Gastroesophageal sphincter (tissue), 4 donors: ENCODE data around the gene GPR42. TPM values are rescaled to one million over a fixed set of nuclear protein-coding genes. Genes with fewer than 3 reads are reported as not detected.

Experiments used
- ATAC-seq: fragments of 150-250 bp; one replicate; pipeline ENCODE4 v1.9.1; 2016; ENCODE audit warnings: mild to moderate bottlenecking, moderate library complexity
- H3K27ac ChIP-seq, 4 donors: fragments of 200-600 bp; sonication (generic) in 3 of 4; 1 replicate in 3 of 4; 2 replicates in 1 of 4; pipeline ENCODE4 v1.5.1; 2016 to 2019
- H3K27me3 ChIP-seq: fragments of 200-600 bp; sonication (generic); one replicate; pipeline ENCODE4 v1.5.1; 2019
- H3K36me3 ChIP-seq, 2 donors: fragments of 200-600 bp; sonication (generic); one replicate each; pipeline ENCODE4 v1.5.1; 2019; ENCODE audit warnings: control low read depth in 1 of 2
- H3K4me1 ChIP-seq, 3 donors: fragments of 200-600 bp; sonication (generic); 1 replicate in 2 of 3; 2 replicates in 1 of 3; pipeline ENCODE4 v1.5.1; 2016 to 2019; ENCODE audit warnings: control low read depth in 2 of 3
- H3K4me3 ChIP-seq, 2 donors: fragments of 200-600 bp; sonication (generic); one replicate each; pipeline ENCODE4 v1.5.1; 2019; ENCODE audit warnings: mild to moderate bottlenecking in 1 of 2, moderate library complexity in 1 of 2
- H3K9me3 ChIP-seq, 3 donors: fragments of 200-600 bp; sonication (generic); one replicate each; pipeline ENCODE4 v1.5.1; 2017 to 2019; ENCODE audit warnings: control low read depth in 2 of 3
- CTCF ChIP-seq, 4 experiments: fragments of 200-600 bp in 2 of 4; fragments of 450-650 bp in 2 of 4; sonication (generic) in 1 of 4; IDR thresholded peaks; one replicate each; pipeline ENCODE4 v1.5.1; 2017 to 2019; ENCODE audit warnings: antibody characterized with exemption in 4 of 4, mild to moderate bottlenecking in 2 of 4, moderate library complexity in 2 of 4
- EP300 ChIP-seq: sonication (generic); formaldehyde crosslinking; IDR thresholded peaks from one replicate; pipeline ENCODE4 v1.6.1; 2017; ENCODE audit warnings: antibody characterized with exemption, mild to moderate bottlenecking
- POLR2A ChIP-seq, 2 donors: fragments of 450-650 bp; IDR thresholded peaks; one replicate each; pipeline ENCODE4 v1.6.1; 2017; ENCODE audit warnings: antibody characterized with exemption in 2 of 2, mild to moderate bottlenecking in 2 of 2, moderate library complexity in 1 of 2
- POLR2AphosphoS5 ChIP-seq: sonication (generic); formaldehyde crosslinking; IDR thresholded peaks from one replicate; pipeline ENCODE4 v1.6.1; 2017; ENCODE audit warnings: antibody characterized with exemption
- WGBS, 2 donors: methylation state at CpG; one replicate each; pipeline ENCODE4 v1.1.5; 2018; ENCODE audit warnings: low coverage in 1 of 2; 5-methylcytosine and 5-hydroxymethylcytosine counted together
- total RNA-seq, 4 donors: library from RNA; depleted of rRNA; stranded (reverse); fragments of >200 nt; gene quantifications; one replicate each; pipeline ENCODE4 v1.1.0, GENCODE V29; 2016

GPR42 gene
- total RNA-seq, 4 donors from 2014 or later, result not detected

- H3K4me1 ChIP-seq, result no peaks in the 10 kb centered on the region
- TF ChIP-seq EP300 (no peak), CTCF (IDR thresholded peaks at IDR 0.05) (no peak), POLR2AphosphoS5 (no peak), POLR2A (IDR thresholded peaks at IDR 0.05) (no peak)
- no peaks in the 10 kb centered on the region for H3K9me3 ChIP-seq
- WGBS, 2 donors, result 75% methylated on average over 1 of the region's 4 CpGs; no CpG with 5 or more reads in 1 of the 2 donors
- no peak overlapping the region for H3K27ac ChIP-seq
- H3K27me3 ChIP-seq, result peaks cover 66% of the 10 kb centered on the region
- no peak overlapping the region for H3K4me3 ChIP-seq
- no peaks in the 10 kb centered on the region for H3K36me3 ChIP-seq
- no peak for ATAC-seq
Measured at GRCh38 chr19:35329323-35329722, 41.5 kb upstream of the GPR42 start.

DNA sequence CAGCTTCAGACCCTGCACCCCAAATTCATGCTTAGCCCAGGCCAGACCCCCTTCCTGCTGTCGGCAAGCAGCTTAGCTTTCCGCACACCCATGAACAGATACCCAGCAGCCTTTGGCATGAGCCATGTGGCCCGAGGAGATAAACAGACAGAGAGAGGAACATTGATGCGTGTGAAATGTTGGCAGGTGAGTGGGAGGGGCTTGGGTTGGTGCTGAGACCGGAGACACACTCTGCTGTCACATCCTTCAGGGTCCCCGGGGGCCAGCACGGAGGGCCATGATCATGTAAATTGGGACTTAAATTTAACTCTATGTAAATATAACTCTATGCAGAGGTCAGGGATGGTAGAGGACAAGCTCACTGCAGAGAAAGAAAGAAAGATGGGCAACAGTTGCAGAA is 40.4 kb upstream of the GPR42 start:
- H3K9me3 ChIP-seq, result no peaks in the 10 kb centered on the region
- H3K27ac ChIP-seq, result no peak overlapping the region
- H3K4me1 ChIP-seq, result no peaks in the 10 kb centered on the region
- 39 to 71% methylated on average over 4 to 7 of the region's 7 CpGs for WGBS, 2 donors
- no peak for ATAC-seq
- peaks cover 73% of the 10 kb centered on the region for H3K27me3 ChIP-seq
- no peaks in the 10 kb centered on the region for H3K36me3 ChIP-seq
- H3K4me3 ChIP-seq, result no peak overlapping the region
- TF ChIP-seq CTCF (IDR thresholded peaks at IDR 0.05), result no peak
- TF ChIP-seq POLR2AphosphoS5, result no peak
- TF ChIP-seq EP300, result no peak
- TF ChIP-seq POLR2A (IDR thresholded peaks at IDR 0.05), result no peak

DNA sequence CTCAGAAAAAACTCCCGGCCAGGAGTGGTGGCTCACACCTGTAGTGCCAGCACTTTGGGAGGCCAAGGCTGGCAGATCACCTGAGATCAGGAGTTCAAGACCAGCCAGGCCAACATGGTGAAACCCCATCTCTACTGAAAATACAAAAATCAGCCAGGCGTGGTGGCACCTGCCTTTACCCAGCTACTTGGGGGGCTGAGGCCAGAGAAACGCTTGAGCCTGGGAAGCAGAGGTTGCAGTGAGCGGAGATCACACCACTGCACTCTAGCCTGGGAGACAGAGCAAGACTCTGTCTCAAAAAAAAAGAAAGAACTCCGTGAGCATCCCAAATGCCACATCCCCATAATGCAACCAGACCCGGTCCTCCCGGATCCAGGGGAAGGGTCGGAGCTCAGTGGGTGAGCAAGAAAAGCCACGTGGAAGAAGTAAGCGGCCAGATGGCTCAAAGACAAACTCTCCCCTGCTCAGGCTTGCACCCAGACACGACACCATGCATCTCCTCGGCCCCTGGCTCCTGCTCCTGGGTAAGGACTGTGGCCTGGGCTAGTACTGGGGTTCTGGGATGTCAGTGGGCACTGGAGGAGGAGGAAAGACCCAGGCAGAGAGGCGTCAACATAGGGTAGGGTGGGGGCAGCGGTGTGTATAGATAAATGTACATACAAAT is 39.2 kb upstream of the GPR42 start:
- no peaks in the 10 kb centered on the region for H3K9me3 ChIP-seq
- H3K27ac ChIP-seq, result no peak overlapping the region

GRCh38 chr19:35332817-35333216 is 38.1 kb upstream of the GPR42 start:
- Histone ChIP-seq H3K4me1 (no peaks in the 10 kb centered on the region), H3K4me3 (no peak overlapping the region), H3K27me3 (peaks cover 81% of the 10 kb centered on the region), H3K9me3 (no peaks in the 10 kb centered on the region), H3K36me3 (no peaks in the 10 kb centered on the region), H3K27ac (no peak overlapping the region)
- TF ChIP-seq EP300 (no peak), POLR2A (IDR thresholded peaks at IDR 0.05) (no peak), CTCF (IDR thresholded peaks at IDR 0.05) (no peak), POLR2AphosphoS5 (no peak)
- ATAC-seq, result no peak
- 38 to 48% methylated on average over 11 to 12 of the region's 12 CpGs for WGBS, 2 donors

More for the DNA sequence above, 39.2 kb upstream of the GPR42 start:
- Histone ChIP-seq H3K4me1 (no peaks in the 10 kb centered on the region), H3K4me3 (no peak overlapping the region), H3K36me3 (no peaks in the 10 kb centered on the region), H3K27me3 (peaks cover 80% of the 10 kb centered on the region)
- ATAC-seq, result no peak
- WGBS, 2 donors, result 74 to 82% methylated on average over 6 to 7 of the region's 14 CpGs
- no peak for TF ChIP-seq EP300
- no peak for TF ChIP-seq POLR2AphosphoS5
- TF ChIP-seq POLR2A (IDR thresholded peaks at IDR 0.05), result no peak
- TF ChIP-seq CTCF (IDR thresholded peaks at IDR 0.05), result no peak

DNA sequence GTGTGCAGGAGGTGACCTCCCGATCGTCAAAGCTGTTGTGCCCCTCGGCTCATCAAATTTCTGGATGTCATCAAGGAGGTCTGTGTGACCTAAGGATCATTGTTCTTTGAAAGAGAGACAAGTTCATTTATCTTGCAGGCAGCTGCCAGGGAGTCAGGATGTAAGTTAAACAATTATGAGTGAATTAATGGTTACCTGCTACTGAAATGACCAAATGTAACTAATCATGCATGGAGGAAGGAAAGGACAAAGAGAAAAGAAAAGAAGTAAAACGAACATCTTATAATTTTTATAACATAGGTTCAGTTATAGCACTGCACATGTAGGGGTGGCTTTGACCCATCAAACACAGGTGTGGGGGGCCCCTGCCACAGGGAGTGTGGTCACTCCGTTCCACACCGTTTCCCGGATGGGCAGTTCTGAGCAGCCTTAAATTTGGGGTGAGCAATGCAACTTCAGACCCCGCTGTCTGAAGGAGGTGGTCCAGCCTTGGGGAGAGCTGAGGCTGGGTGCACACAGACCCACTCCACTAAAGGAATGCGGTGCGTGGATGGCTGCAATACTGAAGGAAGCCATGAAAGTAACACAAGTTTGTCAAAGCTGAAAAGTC is 36.6 kb upstream of the GPR42 start:
- no peaks in the 10 kb centered on the region for H3K4me1 ChIP-seq
- no peaks in the 10 kb centered on the region for H3K36me3 ChIP-seq
- no peak for ATAC-seq
- WGBS, 2 donors, result 29 to 59% methylated on average over 5 to 10 of the region's 10 CpGs
- no peaks in the 10 kb centered on the region for H3K9me3 ChIP-seq
- H3K27me3 ChIP-seq, result peaks cover 81% of the 10 kb centered on the region
- no peak for TF ChIP-seq POLR2AphosphoS5
- no peak for TF ChIP-seq EP300
- TF ChIP-seq CTCF (IDR thresholded peaks at IDR 0.05), result no peak
- TF ChIP-seq POLR2A (IDR thresholded peaks at IDR 0.05), result no peak
- no peak overlapping the region for H3K27ac ChIP-seq
- no peak overlapping the region for H3K4me3 ChIP-seq
